Measurements from ENCODE around the gene EEF2K.

Gene EEF2K

DNA sequence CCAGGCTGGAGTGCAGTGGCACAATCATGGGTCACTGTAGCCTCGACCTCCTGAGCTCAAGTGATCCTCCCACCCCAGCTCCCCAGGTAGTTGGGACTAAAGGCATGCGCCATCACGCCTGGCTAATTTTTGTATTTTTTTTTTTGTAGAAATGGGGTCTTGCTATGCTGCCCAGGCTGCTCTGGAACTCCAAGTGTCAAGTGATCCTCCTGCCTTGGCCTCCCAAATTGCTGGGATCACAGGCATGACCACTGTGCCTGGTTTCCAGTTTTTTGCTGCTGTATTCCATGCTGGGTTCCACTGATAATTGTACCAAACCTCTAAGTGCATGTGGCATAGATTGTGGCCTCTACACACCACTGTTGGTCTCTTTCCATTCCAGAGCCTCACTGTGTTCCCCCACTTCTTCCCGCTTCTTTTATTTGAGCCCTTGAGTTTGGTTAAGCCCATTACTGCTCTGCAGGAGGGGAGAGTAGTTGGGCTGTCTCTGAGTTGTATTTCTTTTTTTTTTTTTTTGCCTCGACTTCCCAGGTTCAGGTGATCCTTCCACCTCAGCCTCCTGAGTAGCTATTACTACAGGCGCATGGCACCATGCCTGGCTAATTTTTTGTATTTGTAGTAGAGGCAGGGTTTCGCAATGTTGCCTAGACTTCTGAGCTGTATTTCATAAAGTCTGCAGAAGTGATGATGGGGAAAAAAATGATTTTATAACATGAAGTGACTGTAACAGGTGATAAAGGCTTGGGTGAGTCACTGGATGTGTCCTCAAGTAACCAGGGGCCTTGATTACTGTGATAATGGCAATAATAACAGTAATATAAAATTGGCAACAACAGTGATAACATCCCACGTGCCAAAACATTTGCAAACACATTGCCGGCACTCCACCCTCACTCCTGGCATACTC, 30.0 kb downstream of the EEF2K start:
- DNase-seq (ENCODE audit: low read depth, low spot score) = no peak
- no peaks in the 10 kb centered on the region for H3K27me3 ChIP-seq (ENCODE audit: insufficient read depth, insufficient read length)
- no peak overlapping the region for H3K4me3 ChIP-seq (ENCODE audit: insufficient read length, low read depth)
- H3K9ac ChIP-seq (ENCODE audit: insufficient read length, low read depth) = no peak overlapping the region
- H3K4me1 ChIP-seq (ENCODE audit: insufficient read depth, insufficient read length) = no peaks in the 10 kb centered on the region
- H3K36me3 ChIP-seq (ENCODE audit: insufficient read depth, insufficient read length, low read length) = peaks cover 14% of the 10 kb centered on the region
- no peaks in the 10 kb centered on the region for H3K9me3 ChIP-seq (ENCODE audit: insufficient read depth, low read length)
- TF ChIP-seq SUZ12 (IDR thresholded peaks at IDR 0.05; ENCODE audit: extremely low read depth, insufficient read depth, insufficient read length) (no peak), ZNF274 (IDR thresholded peaks at IDR 0.05; ENCODE audit: low read depth, low read length) (no peak), YY1 (IDR thresholded peaks at IDR 0.05; ENCODE audit: insufficient read depth, insufficient read length) (no peak)

DNA sequence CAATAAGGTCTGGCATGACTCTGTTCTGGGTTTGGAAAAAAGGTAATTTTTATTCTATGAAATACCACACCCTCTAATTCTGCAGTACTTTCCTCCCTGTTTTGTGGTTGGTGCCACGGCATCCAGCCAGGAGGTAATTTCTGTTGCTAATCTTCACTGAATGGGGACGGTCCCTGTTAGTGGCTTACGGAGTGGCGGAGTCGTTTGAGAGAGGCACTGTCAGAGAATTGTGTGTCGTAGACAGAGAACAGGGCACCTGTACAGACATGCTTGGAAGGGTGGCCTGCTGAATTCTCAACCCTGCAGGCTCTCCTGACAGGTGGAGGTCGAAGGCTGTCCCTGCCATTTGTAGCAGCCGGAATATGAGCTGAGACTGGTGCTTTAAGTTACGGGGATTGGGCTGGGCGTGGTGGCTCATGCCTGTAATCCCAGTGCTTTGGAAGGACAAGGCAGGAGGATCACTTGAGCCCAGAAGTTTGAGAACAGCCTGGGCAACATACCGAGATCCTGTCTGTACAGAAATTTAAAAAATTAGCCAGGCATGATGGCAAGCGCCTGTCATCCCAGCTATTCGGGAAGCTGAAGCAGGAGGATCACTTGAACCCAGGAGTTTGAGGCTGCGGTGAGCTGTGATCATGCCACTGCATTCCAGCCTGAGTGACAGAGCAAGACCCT, 33.2 kb downstream of the EEF2K start:
- H3K4me3 ChIP-seq (ENCODE audit: insufficient read length, low read depth) = no peak overlapping the region
- H3K9me3 ChIP-seq (ENCODE audit: insufficient read depth, low read length) = no peaks in the 10 kb centered on the region
- H3K4me1 ChIP-seq (ENCODE audit: insufficient read depth, insufficient read length) = no peaks in the 10 kb centered on the region
- no peak for DNase-seq (ENCODE audit: low read depth, low spot score)
- H3K9ac ChIP-seq (ENCODE audit: insufficient read length, low read depth) = no peak overlapping the region
- peaks cover 15% of the 10 kb centered on the region for H3K36me3 ChIP-seq (ENCODE audit: insufficient read depth, insufficient read length, low read length)
- H3K27me3 ChIP-seq (ENCODE audit: insufficient read depth, insufficient read length) = no peaks in the 10 kb centered on the region
- TF ChIP-seq SUZ12 (IDR thresholded peaks at IDR 0.05; ENCODE audit: extremely low read depth, insufficient read depth, insufficient read length) (no peak), ZNF274 (IDR thresholded peaks at IDR 0.05; ENCODE audit: low read depth, low read length) (no peak), YY1 (IDR thresholded peaks at IDR 0.05; ENCODE audit: insufficient read depth, insufficient read length) (no peak)

DNA sequence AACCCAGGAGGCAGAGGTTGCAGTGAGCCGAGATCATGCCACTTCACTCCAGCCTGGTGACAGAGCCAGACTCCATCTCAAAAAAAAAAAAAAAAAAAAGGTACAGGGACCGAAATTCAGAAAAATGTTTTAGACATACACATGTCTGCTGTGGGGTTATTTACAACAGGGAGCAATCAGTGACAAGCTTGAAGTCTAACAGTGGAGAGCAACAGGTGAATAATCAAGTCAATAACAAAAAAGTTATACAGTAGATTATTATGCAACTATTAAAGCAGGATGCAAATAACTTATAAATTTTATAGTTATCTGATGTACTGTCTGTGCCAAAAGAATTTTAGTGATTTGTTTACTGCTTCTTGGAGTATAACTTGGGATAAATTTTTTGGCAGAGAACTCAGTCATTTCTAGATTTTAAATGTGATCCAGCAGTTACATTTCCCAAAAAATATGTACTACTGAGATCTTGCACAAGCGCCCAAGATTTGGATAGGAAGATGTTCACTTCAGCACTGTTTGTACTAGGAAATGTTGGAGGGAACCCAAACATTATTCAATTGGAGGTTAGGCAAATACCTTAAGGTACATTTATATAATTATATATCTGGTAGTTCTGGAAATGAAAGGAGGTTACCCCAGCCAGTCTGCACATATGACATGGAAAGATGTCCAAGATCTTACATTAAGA, 34.1 kb downstream of the EEF2K start:
- no peak for TF ChIP-seq ZNF274 (IDR thresholded peaks at IDR 0.05; ENCODE audit: low read depth, low read length)
- no peak for TF ChIP-seq YY1 (IDR thresholded peaks at IDR 0.05; ENCODE audit: insufficient read depth, insufficient read length)
- no peak for TF ChIP-seq SUZ12 (IDR thresholded peaks at IDR 0.05; ENCODE audit: extremely low read depth, insufficient read depth, insufficient read length)

DNA sequence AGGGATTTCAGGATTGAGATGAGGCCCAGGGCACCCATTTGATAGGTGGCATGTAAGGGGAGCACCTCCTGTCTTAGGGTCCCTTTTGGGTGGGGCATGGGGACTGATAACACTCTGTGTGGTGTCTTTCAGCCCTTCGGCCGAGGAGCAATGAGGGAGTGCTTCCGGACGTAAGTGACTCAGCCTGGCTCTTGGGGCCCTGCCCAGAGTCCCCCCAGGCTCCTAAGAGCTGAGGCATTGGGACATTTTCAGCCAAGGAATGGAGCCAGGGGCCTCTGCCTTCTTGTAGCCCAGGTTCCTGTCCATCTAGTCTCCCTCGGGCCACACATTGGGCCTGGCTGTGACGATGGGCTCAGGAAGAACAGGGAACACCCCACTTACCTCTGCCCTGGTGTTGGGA, 44.4 kb downstream of the EEF2K start:
- no peak for DNase-seq (ENCODE audit: low read depth, low spot score)
- peaks cover 13% of the 10 kb centered on the region; the same call in 1 of the 2 replicates for H3K9me3 ChIP-seq (ENCODE audit: insufficient read depth, low read length)
- peaks cover 59% of the 10 kb centered on the region for H3K36me3 ChIP-seq (ENCODE audit: insufficient read depth, insufficient read length, low read length)
- no peak for TF ChIP-seq SUZ12 (IDR thresholded peaks at IDR 0.05; ENCODE audit: extremely low read depth, insufficient read depth, insufficient read length)
- no peak for TF ChIP-seq YY1 (IDR thresholded peaks at IDR 0.05; ENCODE audit: insufficient read depth, insufficient read length)
- TF ChIP-seq ZNF274 (IDR thresholded peaks at IDR 0.05; ENCODE audit: low read depth, low read length) = no peak
- no peaks in the 10 kb centered on the region for H3K4me1 ChIP-seq (ENCODE audit: insufficient read depth, insufficient read length)
- H3K4me3 ChIP-seq (ENCODE audit: insufficient read length, low read depth) = no peak overlapping the region
- H3K9ac ChIP-seq (ENCODE audit: insufficient read length, low read depth) = no peak overlapping the region
- no peaks in the 10 kb centered on the region for H3K27me3 ChIP-seq (ENCODE audit: insufficient read depth, insufficient read length)

More for the DNA sequence above, 34.1 kb downstream of the EEF2K start:
- H3K9ac ChIP-seq (ENCODE audit: insufficient read length, low read depth) = no peak overlapping the region
- DNase-seq (ENCODE audit: low read depth, low spot score) = no peak
- H3K27me3 ChIP-seq (ENCODE audit: insufficient read depth, insufficient read length) = no peaks in the 10 kb centered on the region
- H3K4me1 ChIP-seq (ENCODE audit: insufficient read depth, insufficient read length) = no peaks in the 10 kb centered on the region
- H3K9me3 ChIP-seq (ENCODE audit: insufficient read depth, low read length) = no peaks in the 10 kb centered on the region
- no peak overlapping the region for H3K4me3 ChIP-seq (ENCODE audit: insufficient read length, low read depth)
- H3K36me3 ChIP-seq (ENCODE audit: insufficient read depth, insufficient read length, low read length) = peaks cover 24% of the 10 kb centered on the region

DNA sequence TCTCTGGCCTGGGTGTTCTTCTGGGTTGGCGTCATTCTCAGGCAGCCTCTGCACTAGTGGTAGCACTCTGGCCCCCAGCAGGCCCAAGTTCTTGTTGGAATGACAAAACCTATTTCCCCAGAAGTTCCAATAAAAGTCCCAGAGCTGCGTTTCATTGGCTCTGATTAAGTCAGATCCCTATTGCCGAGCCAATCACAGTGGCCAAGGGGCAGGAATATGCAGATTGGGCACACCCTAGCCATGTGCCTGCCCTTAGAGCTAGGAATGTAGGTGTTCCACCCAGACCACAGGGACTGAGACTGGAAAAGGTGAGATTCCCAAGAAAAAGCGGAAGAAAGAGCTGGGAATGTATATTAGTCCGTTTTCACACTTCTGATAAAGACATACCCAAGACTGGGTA, 46.2 kb downstream of the EEF2K start:
- Histone ChIP-seq H3K9ac (ENCODE audit: insufficient read length, low read depth) (no peak overlapping the region), H3K4me1 (ENCODE audit: insufficient read depth, insufficient read length) (no peaks in the 10 kb centered on the region), H3K9me3 (ENCODE audit: insufficient read depth, low read length) (peaks cover 16% of the 10 kb centered on the region; the same call in 1 of the 2 replicates), H3K36me3 (ENCODE audit: insufficient read depth, insufficient read length, low read length) (peaks cover 71% of the 10 kb centered on the region), H3K4me3 (ENCODE audit: insufficient read length, low read depth) (no peak overlapping the region), H3K27me3 (ENCODE audit: insufficient read depth, insufficient read length) (no peaks in the 10 kb centered on the region)
- DNase-seq (ENCODE audit: low read depth, low spot score) = no peak
- TF ChIP-seq ZNF274 (IDR thresholded peaks at IDR 0.05; ENCODE audit: low read depth, low read length) (no peak), SUZ12 (IDR thresholded peaks at IDR 0.05; ENCODE audit: extremely low read depth, insufficient read depth, insufficient read length) (no peak), YY1 (IDR thresholded peaks at IDR 0.05; ENCODE audit: insufficient read depth, insufficient read length) (no peak)

DNA sequence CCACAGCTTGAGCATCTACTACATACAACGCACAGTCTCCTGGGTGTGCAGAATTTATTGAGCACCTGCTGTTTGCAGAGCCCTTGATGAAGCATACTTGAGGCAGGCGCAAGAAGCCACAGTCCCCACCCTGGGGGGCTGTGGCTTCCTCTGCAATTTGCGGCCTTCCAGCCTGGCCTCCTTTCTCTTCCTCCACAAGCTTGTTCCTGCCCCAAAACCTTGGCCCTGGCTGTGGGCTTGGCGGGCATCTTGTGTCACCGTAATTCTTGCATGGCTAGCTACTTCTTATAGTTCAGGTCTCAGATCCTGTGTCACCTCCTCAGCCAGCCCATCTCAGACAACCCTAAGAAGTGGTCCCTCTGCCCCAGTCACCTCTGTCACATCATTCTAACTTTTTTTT, 47.2 kb downstream of the EEF2K start:
- H3K27me3 ChIP-seq (ENCODE audit: insufficient read depth, insufficient read length) = no peaks in the 10 kb centered on the region
- H3K4me3 ChIP-seq (ENCODE audit: insufficient read length, low read depth) = no peak overlapping the region
- H3K4me1 ChIP-seq (ENCODE audit: insufficient read depth, insufficient read length) = no peaks in the 10 kb centered on the region
- no peak overlapping the region for H3K9ac ChIP-seq (ENCODE audit: insufficient read length, low read depth)
- peaks cover 74% of the 10 kb centered on the region for H3K36me3 ChIP-seq (ENCODE audit: insufficient read depth, insufficient read length, low read length)
- no peak for DNase-seq (ENCODE audit: low read depth, low spot score)
- TF ChIP-seq YY1 (IDR thresholded peaks at IDR 0.05; ENCODE audit: insufficient read depth, insufficient read length) = no peak
- TF ChIP-seq ZNF274 (IDR thresholded peaks at IDR 0.05; ENCODE audit: low read depth, low read length) = no peak
- no peak for TF ChIP-seq SUZ12 (IDR thresholded peaks at IDR 0.05; ENCODE audit: extremely low read depth, insufficient read depth, insufficient read length)
- H3K9me3 ChIP-seq (ENCODE audit: insufficient read depth, low read length) = peaks cover 18% of the 10 kb centered on the region; the same call in 1 of the 2 replicates

All from NT2/D1 (cell line).